Left cardiac atrium (tissue), 4 donors: ENCODE results near the gene PAX5. TPM values are rescaled to one million over a fixed set of nuclear protein-coding genes. Genes with fewer than 3 reads are reported as not detected.

Experiments used
- ATAC-seq, 2 donors: fragments of 200-7000 bp; cut with Tn5 transposase; one replicate each; pipeline ENCODE4 v1.9.1; 2020; ENCODE audit warnings: mild to moderate bottlenecking in 2 of 2, moderate library complexity in 2 of 2
- DNase-seq: peaks from one replicate; pipeline ENCODE4 v3.0.0-alpha.2; 2020
- intact Hi-C, 2 donors: fragments of 100-400 bp; cut with DNase I; formaldehyde crosslinking; loops; one replicate each; pipeline versions ENCODE4 v1.14.1 to v1.15.1; 2022 to 2023
- total RNA-seq, 2 donors: library from RNA; stranded (reverse); fragmentation: NEBNext Ultra II Directional; extraction: Animal tissue kit (Norgen Biotek cat#: 25700); gene quantifications; one replicate each; pipeline ENCODE4 v1.2.1, GENCODE V29; 2021
- donor health status: DM: no; HTN: yes; CAD: no.
- donor health status: DM: no; HTN: yes; CAD: no; lungs with severe emphysema.
- donor health status: DM: yes; HTN: yes; CAD: no.
- donor health status: Dilated cardiomyopathy.

PAX5 gene
- total RNA-seq, 2 donors from 2014 or later = 0.09 to 0.10 TPM

- intact Hi-C loops = no loop called here
- DNase-seq = no peak
- no peak for ATAC-seq
Observed at GRCh38 chr9:36839131-36839885, 194.8 kb downstream of the PAX5 start.

GRCh38 chr9:36837431-36838405 lies 196.3 kb downstream of the PAX5 start:
- DNase-seq = no peak
- intact Hi-C loops = no loop called here
- ATAC-seq = no peak

- ATAC-seq = no peak
- intact Hi-C loops = no loop called here
- peak; percentile 7 for DNase-seq
Observed at GRCh38 chr9:36836486-36836885, 197.6 kb downstream of the PAX5 start.

- ATAC-seq (peak in 1 of 2 donors; percentile 80), DNase-seq (peak; percentile 5)
- intact Hi-C loops = no loop called here
Observed at GRCh38 chr9:36835271-36835996, 198.6 kb downstream of the PAX5 start.

GRCh38 chr9:36834736-36835135 lies 199.3 kb downstream of the PAX5 start:
- peak; percentile 10 for DNase-seq
- no peak for ATAC-seq
- intact Hi-C loops = no loop called here

GRCh38 chr9:36833954-36834353 lies 200.1 kb downstream of the PAX5 start:
- intact Hi-C loops = no loop called here
- DNase-seq = peak; percentile 11
- ATAC-seq = no peak

- intact Hi-C loops = no loop called here
- peak; percentile 2 for DNase-seq
- ATAC-seq = no peak
Observed at GRCh38 chr9:36832164-36832795, 201.8 kb downstream of the PAX5 start.

GRCh38 chr9:36831381-36832161 lies 202.5 kb downstream of the PAX5 start:
- intact Hi-C loops = no loop called here
- ATAC-seq (no peak), DNase-seq (peak; percentile 16)

GRCh38 chr9:36828611-36829013 lies 205.5 kb downstream of the PAX5 start:
- intact Hi-C loops = no loop called here
- ATAC-seq (no peak), DNase-seq (peak; percentile 1)

GRCh38 chr9:36827593-36827992 lies 206.5 kb downstream of the PAX5 start:
- intact Hi-C loops = no loop called here
- DNase-seq (peak; percentile 3), ATAC-seq (no peak)

- intact Hi-C loops = no loop called here
- no peak for DNase-seq
Observed at GRCh38 chr9:36826581-36826980, 207.5 kb downstream of the PAX5 start.

GRCh38 chr9:36825179-36825578 lies 208.9 kb downstream of the PAX5 start:
- ATAC-seq (no peak), DNase-seq (no peak)
- intact Hi-C loops = no loop called here

More at GRCh38 chr9:36826581-36826980, 207.5 kb downstream of the PAX5 start:
- no peak for ATAC-seq

- no peak for ATAC-seq
- no peak for DNase-seq
- intact Hi-C loops = no loop called here
Observed at GRCh38 chr9:36823934-36824333, 210.1 kb downstream of the PAX5 start.

- no peak for ATAC-seq
- intact Hi-C loops = no loop called here
- DNase-seq = no peak
Observed at GRCh38 chr9:36823466-36823865, 210.6 kb downstream of the PAX5 start.

GRCh38 chr9:36822201-36822600 lies 211.9 kb downstream of the PAX5 start:
- intact Hi-C loops = no loop called here
- ATAC-seq (no peak), DNase-seq (no peak)

GRCh38 chr9:36820392-36820861 lies 213.6 kb downstream of the PAX5 start:
- ATAC-seq = no peak
- DNase-seq = no peak
- intact Hi-C loops = no loop called here

GRCh38 chr9:36818965-36819870 lies 214.8 kb downstream of the PAX5 start:
- intact Hi-C loops = no loop called here
- DNase-seq = no peak

More at GRCh38 chr9:36818965-36819870, 214.8 kb downstream of the PAX5 start:
- peak; percentile 51 to 56 for ATAC-seq
